GM19035 (cell line): ENCODE measurements around the gene SOS2.
A peak's percentile ranks its signal among the peaks of the same experiment; 100 is the strongest.

ENCODE experiments used
- ATAC-seq: cut with Tn5 transposase; IDR thresholded peaks from one replicate; pipeline ENCODE4 v1.9.1; 2021; ENCODE audit not compliant: unreplicated experiment

The SOS2 gene

GRCh38 chr14:50231475-50232275 is at the start of gene SOS2:
Gene SOS2 (minus strand): TSS chr14:50231578. CDS start chr14:50231283, 295 bp downstream.
- ATAC-seq = peak; percentile 78

DNA sequence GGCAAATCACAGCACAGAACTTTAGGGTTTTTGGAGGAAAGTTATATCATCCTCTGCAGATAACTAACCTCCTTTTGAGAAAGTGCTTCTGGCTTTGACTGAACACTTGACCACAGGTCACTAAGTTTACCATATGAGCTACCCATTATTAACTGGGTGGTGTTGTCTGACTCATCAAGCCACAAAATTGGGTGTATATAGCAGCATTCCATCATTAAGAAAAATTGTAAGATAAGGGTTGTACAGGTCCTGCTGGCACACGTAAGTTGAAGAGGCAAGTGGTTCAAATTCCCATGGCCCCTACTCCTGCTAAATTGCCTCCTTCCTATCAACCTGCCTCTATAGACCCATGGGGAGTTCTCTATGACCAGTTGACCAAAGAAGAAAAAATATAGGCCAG is 41.1 kb upstream of the SOS2 start:
- ATAC-seq = no peak

DNA sequence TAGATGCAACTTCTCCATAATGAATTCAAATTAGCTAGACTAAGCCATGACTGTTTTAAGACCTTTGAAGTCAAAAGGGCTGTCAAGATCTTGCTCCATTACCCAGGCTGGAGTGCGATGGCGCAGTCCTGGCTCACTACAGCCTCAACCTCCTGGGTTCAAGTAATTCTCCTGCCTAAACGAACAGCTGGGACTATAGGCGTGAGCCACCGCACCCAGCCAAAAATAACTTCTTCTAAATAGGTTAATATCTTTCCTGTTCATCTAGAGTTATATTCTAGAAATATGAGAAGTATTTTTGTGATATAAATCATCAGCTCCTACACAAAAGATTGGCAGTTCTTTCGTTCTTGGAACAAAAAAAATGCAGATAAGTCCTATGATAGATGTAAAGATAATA is 39.6 kb upstream of the SOS2 start:
- ATAC-seq = no peak

DNA sequence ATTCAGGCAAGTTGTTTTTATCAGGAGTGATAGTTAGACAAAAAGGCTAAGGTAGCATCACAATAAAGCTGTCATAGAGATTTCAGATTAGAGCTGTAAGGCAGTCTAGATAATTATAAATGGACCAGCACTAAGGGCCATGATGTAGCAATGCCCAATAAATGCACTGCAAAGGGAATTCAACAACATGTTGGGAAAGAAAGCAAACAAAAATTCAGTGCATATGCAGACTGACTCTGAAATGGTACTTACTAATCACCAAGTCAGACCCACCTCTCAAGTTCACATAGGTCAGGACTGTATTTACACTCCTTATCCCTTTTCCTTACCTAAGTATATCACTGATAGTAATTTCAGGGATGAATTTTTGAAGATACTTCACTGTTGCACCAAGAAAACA is 33.7 kb upstream of the SOS2 start:
- ATAC-seq = no peak

- no peak for ATAC-seq
Observed at GRCh38 chr14:50263321-50263720, 31.9 kb upstream of the SOS2 start.

DNA sequence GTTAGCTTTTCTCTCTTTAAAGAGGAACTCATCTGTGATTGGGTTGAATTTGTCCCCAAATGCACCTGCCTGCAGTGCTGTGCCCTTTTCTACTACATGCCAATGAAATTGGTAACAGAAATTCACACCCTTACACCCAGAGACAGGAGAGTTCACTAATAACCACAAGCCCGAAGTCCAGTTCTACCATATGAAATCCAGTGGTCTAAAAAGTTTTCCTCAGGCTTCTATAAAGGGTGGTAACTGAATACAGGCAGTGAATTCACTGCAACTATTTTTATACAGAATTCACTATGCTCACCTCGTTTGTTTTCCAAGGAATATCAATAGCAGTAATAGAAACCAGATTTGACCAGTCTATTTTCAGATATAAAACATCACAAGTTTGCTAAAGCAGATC is 31.5 kb upstream of the SOS2 start:
- no peak for ATAC-seq

- ATAC-seq = no peak
Observed at GRCh38 chr14:50260511-50260910, 29.1 kb upstream of the SOS2 start.

- ATAC-seq = no peak
Observed at GRCh38 chr14:50260072-50260471, 28.7 kb upstream of the SOS2 start.

- ATAC-seq = no peak
Observed at GRCh38 chr14:50257732-50258131, 26.4 kb upstream of the SOS2 start.

GRCh38 chr14:50254248-50254647 is 22.9 kb upstream of the SOS2 start:
- ATAC-seq = no peak

GRCh38 chr14:50249136-50249775 is 17.9 kb upstream of the SOS2 start:
- no peak for ATAC-seq

- ATAC-seq = no peak
Observed at GRCh38 chr14:50247245-50247644, 15.9 kb upstream of the SOS2 start.

DNA sequence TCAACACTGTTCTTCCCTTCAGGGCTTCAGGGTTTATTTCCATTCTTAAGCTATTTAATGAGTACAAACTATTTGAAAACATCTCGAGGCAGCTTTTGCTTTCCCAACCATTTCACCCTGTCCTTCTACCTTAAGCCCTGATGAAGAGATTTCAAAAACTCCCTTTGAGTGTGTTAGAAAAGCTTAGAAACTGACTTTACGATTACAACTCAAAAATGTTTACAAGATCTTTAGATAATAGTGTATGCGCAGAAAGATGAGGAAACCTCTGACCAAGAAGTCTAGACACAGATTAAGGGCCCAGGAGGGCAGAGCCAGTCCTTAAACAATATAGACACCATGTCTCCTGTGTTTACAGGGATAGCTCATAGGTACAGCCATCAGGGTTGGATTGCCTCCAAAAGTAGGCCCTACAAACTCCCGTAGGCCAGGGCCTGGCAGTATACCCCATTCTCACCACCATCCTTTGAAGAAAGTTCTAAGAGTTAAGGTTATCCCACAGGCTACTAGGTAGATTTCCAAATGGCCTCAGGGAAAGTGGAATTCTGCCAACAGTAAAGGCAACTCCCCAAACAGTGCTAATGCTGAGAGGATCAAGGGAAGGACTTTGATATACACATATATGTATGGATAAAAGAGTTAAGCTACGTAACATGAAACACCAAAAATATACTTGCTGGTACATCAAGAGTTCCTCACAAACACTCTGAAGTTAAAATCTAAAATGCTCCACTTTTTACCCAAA is 11.4 kb upstream of the SOS2 start:
- no peak for ATAC-seq

- ATAC-seq = no peak
Observed at GRCh38 chr14:50242096-50242495, 10.7 kb upstream of the SOS2 start.

DNA sequence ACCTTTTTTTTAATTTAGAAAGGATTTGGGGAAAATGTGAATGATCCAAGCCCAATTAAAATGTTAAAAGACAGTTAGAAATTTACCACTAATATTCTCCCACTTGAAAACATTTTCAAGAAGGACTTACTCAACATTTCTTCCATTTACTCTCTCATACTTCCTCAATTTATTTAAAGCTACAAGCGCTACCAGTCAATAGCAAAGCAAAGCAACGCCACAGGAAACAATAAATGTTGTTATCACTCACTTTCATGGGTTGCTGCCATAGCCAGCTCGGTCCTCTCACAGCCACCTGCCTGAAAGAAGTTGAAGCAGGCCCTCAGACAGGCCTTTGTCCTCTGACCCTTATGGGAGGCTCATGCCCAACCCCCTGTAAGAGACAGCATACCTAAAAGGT is 6.0 kb upstream of the SOS2 start:
- ATAC-seq = no peak

- ATAC-seq = no peak
Observed at GRCh38 chr14:50233951-50234250, 2.5 kb upstream of the SOS2 start.

- ATAC-seq = no peak
Observed at GRCh38 chr14:50233166-50233950, 2.0 kb upstream of the SOS2 start.

DNA sequence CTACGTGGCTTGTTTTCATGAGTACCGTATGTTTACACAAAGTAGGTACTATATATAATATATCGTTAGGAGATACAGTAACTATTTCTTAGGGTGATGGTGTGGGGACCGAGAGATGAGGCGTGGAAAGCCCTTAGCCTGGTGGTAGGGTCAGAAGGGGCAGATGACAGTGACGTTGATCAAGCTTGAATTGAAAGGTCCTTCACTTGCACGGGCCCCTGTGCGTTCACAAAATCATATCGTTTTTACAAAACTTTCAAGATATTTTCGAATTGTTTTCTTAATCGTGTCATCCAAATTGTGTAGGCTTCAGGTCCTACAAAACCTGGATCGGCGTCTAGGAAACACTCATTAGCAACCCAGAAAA is 881 bp upstream of the SOS2 start:
- no peak for ATAC-seq

DNA sequence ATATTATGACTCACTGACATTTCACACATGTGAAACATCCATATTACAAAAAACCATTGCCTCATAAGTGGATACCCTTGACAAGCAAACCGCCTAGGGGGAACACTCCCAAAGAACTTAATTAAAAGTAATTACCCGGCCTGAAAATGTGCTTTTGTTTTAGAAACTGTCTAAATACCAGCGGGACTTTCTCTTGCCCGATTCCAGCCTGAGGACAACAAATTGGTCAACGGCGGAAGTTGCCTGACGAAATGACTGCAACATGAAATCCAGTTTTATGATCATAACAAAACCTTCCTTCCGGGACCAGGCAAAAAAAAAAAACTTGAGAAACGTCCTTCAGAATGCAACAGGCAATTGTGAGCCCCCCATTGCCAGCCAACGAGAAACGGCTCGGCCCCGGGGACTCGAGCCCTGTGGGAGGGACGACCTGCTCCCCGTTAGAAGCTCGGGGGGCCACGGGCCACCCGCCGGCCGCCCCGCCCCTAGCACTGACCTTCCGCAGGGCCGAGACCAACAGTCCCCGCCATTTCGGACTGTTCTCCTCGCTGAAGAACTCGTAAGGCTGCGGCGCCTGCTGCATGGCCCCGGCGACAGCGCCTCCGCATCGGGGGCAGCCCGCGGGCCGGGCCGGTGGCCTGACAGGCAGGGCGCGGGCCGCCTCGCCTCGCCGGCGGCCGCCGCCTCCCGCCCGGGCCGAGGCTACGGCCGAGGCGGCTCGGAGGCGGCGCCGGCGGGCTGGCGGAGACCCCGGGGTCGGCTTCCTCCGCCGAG is 490 bp downstream of the SOS2 start:
- peak; percentile 38 for ATAC-seq

DNA sequence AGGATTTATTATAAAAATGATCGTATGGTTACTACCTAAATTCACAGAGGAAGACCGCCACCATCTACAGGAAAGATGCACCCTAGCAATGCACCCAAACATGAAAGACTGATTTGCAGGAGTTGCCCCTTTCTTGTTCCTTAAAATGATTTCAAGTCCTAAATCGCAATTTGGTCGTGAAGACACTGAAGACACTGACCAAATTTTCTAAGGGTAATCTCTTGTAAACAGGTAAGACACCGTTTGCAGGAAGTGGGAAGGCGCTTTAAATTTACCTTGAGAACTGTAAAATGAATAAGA is 1.0 kb downstream of the SOS2 start:
- no peak for ATAC-seq

- ATAC-seq = no peak
Observed at GRCh38 chr14:50229681-50230080, 1.7 kb downstream of the SOS2 start.
